GM12801 (cell line): ENCODE data around the gene ALDH1L1.

Experiments
- CTCF ChIP-seq: IDR thresholded peaks from one replicate; pipeline ENCODE4 v1.5.1; 2011; ENCODE audit warnings: control low read depth; ENCODE audit not compliant: insufficient read length; ENCODE audit errors: extremely low read depth

ALDH1L1 gene

GRCh38 chr3:126158016-126158911 lies 22.1 kb downstream of the ALDH1L1 start:
- no peak for TF ChIP-seq CTCF

GRCh38 chr3:126157083-126157768 lies 23.2 kb downstream of the ALDH1L1 start:
- no peak for TF ChIP-seq CTCF

GRCh38 chr3:126156468-126156867 lies 23.9 kb downstream of the ALDH1L1 start:
- TF ChIP-seq CTCF = no peak

- TF ChIP-seq CTCF = no peak
These were observed 24.6 kb downstream of the ALDH1L1 start for GRCh38 chr3:126155819-126156218.

GRCh38 chr3:126155280-126155640 lies 25.1 kb downstream of the ALDH1L1 start:
- no peak for TF ChIP-seq CTCF

GRCh38 chr3:126154391-126155279 lies 25.8 kb downstream of the ALDH1L1 start:
- no peak for TF ChIP-seq CTCF

GRCh38 chr3:126153695-126154360 lies 26.6 kb downstream of the ALDH1L1 start:
- TF ChIP-seq CTCF = no peak
